Natural killer cell (primary cell): Measurements from ENCODE around the gene ETV3. TPM values are rescaled to one million over a fixed set of nuclear protein-coding genes. Genes with fewer than 3 reads are reported as not detected.

Experiments
- ATAC-seq, 3 donors: fragments of 150-1000 bp in 2 of 3; fragments of 200-7000 bp in 1 of 3; cut with Tn5 transposase; 1 replicate in 1 of 3; 2 replicates in 2 of 3; pipeline ENCODE4 v1.10.0; 2021; ENCODE audit warnings: mild to moderate bottlenecking in 2 of 3, moderate library complexity in 2 of 3
- DNase-seq, 2 donors: peaks; one replicate each; pipeline versions ENCODE4 v3.0.0 to v3.0.0-alpha.2; 2013 to 2021; ENCODE audit warnings: mixed read lengths in 1 of 2
- H3K27ac ChIP-seq: one replicate; pipeline ENCODE4 v1.5.1; 2013; ENCODE audit warnings: mild to moderate bottlenecking, low read length
- H3K27me3 ChIP-seq: one replicate; pipeline ENCODE4 v1.6.1; 2013; ENCODE audit warnings: low read length; ENCODE audit not compliant: control insufficient read depth, insufficient read depth
- H3K36me3 ChIP-seq: one replicate; pipeline ENCODE4 v1.6.1; 2013; ENCODE audit warnings: low read length; ENCODE audit not compliant: control insufficient read depth, insufficient read depth
- H3K4me1 ChIP-seq: one replicate; pipeline ENCODE4 v1.6.1; 2013; ENCODE audit warnings: low read length; ENCODE audit not compliant: control insufficient read depth, insufficient read depth
- H3K4me3 ChIP-seq: one replicate; pipeline ENCODE4 v1.5.1; 2013; ENCODE audit warnings: low read length
- H3K9me3 ChIP-seq: one replicate; pipeline ENCODE4 v1.6.1; 2013; ENCODE audit warnings: low read length; ENCODE audit not compliant: control insufficient read depth, insufficient read depth
- H3K27ac Mint-ChIP-seq, 2 donors: one replicate each; pipeline ENCODE4 v1.8.0; 2022; ENCODE audit warnings: mild to moderate bottlenecking in 2 of 2, mixed read lengths in 2 of 2, moderate library complexity in 1 of 2
- H3K27me3 Mint-ChIP-seq, 2 donors: one replicate each; pipeline ENCODE4 v1.8.0; 2022; ENCODE audit warnings: low read depth in 2 of 2, mixed read lengths in 2 of 2
- H3K36me3 Mint-ChIP-seq: one replicate; pipeline ENCODE4 v1.8.0; 2022; ENCODE audit warnings: mixed read lengths
- H3K4me1 Mint-ChIP-seq, 2 donors: one replicate each; pipeline ENCODE4 v1.8.0; 2022; ENCODE audit warnings: mixed read lengths in 2 of 2
- H3K4me3 Mint-ChIP-seq: one replicate; pipeline ENCODE4 v1.8.0; 2022; ENCODE audit warnings: mild to moderate bottlenecking, moderate library complexity, mixed read lengths
- H3K9me3 Mint-ChIP-seq, 2 donors: one replicate each; pipeline ENCODE4 v1.8.0; 2022; ENCODE audit warnings: mixed read lengths in 2 of 2
- CTCF ChIP-seq: fragments of 200-600 bp; IDR thresholded peaks from one replicate; pipeline ENCODE4 v1.8.0; 2022; ENCODE audit warnings: antibody characterized with exemption
- WGBS: methylation state at CpG from one replicate; pipeline ENCODE4 v1.1.7; 2013; ENCODE audit warnings: missing lambda C conversion rate; ENCODE audit not compliant: insufficient coverage; 5-methylcytosine and 5-hydroxymethylcytosine counted together
- intact Hi-C: fragments of 100-400 bp; cut with micrococcal nuclease; formaldehyde crosslinking; loops from one replicate; pipeline ENCODE4 v1.14.2; 2022
- total RNA-seq, 4 donors: library from RNA; stranded (reverse); fragments of 120-200 nt in 1 of 4; gene quantifications; one replicate each; pipeline versions ENCODE4 v1.2.3 to v1.2.4, GENCODE V29; 2013 to 2022

ETV3 gene
- total RNA-seq, 3 donors from 2014 or later (not counting 1 experiment from before 2014, with no cell fraction given): 58.3 to 101 (median 76.6) TPM

GRCh38 chr1:157092831-157093230 lies 45.4 kb downstream of the ETV3 start:
- Histone ChIP-seq H3K36me3 (no peaks in the 10 kb centered on the region), H3K9me3 (no peaks in the 10 kb centered on the region), H3K4me1 (peaks cover 3% of the 10 kb centered on the region), H3K4me3 (no peak overlapping the region), H3K27me3 (no peaks in the 10 kb centered on the region), H3K27ac (no peak overlapping the region)
- Mint-ChIP-seq H3K36me3 (no peaks in the 10 kb centered on the region), H3K27me3 (peaks cover 0 to 4% of the 10 kb centered on the region in 2 donors), H3K4me3 (no peak overlapping the region), H3K9me3 (no peaks in the 10 kb centered on the region), H3K27ac (no peak overlapping the region), H3K4me1 (peaks cover 0 to 7% of the 10 kb centered on the region in 2 donors)
- WGBS: 92% methylated on average over 7 of the region's 8 CpGs
- DNase-seq: no peak
- intact Hi-C loops: no loop called here
- TF ChIP-seq CTCF: no peak
- ATAC-seq: no peak

- 84% methylated on average over 3 of the region's 4 CpGs for WGBS
- ATAC-seq (no peak), DNase-seq (no peak)
- Histone ChIP-seq H3K36me3 (no peaks in the 10 kb centered on the region), H3K4me1 (peaks cover 3% of the 10 kb centered on the region), H3K4me3 (no peak overlapping the region), H3K27ac (no peak overlapping the region), H3K9me3 (no peaks in the 10 kb centered on the region), H3K27me3 (no peaks in the 10 kb centered on the region)
- Mint-ChIP-seq H3K27me3 (no peaks in the 10 kb centered on the region), H3K36me3 (no peaks in the 10 kb centered on the region), H3K27ac (no peak overlapping the region), H3K9me3 (no peaks in the 10 kb centered on the region), H3K4me3 (no peak overlapping the region), H3K4me1 (peaks cover 0 to 7% of the 10 kb centered on the region in 2 donors)
- intact Hi-C loops: no loop called here
- TF ChIP-seq CTCF: no peak
Observed at GRCh38 chr1:157091668-157092273, 46.4 kb downstream of the ETV3 start.

GRCh38 chr1:157091186-157091585 lies 47.0 kb downstream of the ETV3 start:
- H3K9me3 Mint-ChIP-seq: no peaks in the 10 kb centered on the region
- H3K4me1 Mint-ChIP-seq: peaks cover 0 to 7% of the 10 kb centered on the region in 2 donors
- H3K4me3 Mint-ChIP-seq: no peak overlapping the region
- H3K27me3 ChIP-seq: no peaks in the 10 kb centered on the region
- no peak for ATAC-seq
- no peaks in the 10 kb centered on the region for H3K36me3 Mint-ChIP-seq
- no peaks in the 10 kb centered on the region for H3K9me3 ChIP-seq
- H3K27me3 Mint-ChIP-seq: no peaks in the 10 kb centered on the region
- no peaks in the 10 kb centered on the region for H3K36me3 ChIP-seq
- DNase-seq: no peak
- peaks cover 3% of the 10 kb centered on the region for H3K4me1 ChIP-seq
- no peak overlapping the region for H3K27ac ChIP-seq
- 87% methylated on average over 4 of the region's 4 CpGs for WGBS
- no peak for TF ChIP-seq CTCF
- intact Hi-C loops: no loop called here
- H3K4me3 ChIP-seq: no peak overlapping the region
- H3K27ac Mint-ChIP-seq: no peak overlapping the region

GRCh38 chr1:157090771-157091170 lies 47.4 kb downstream of the ETV3 start:
- H3K4me1 ChIP-seq: peaks cover 3% of the 10 kb centered on the region
- no peak for TF ChIP-seq CTCF
- 74% methylated on average over 3 of the region's 3 CpGs for WGBS
- H3K27ac Mint-ChIP-seq: no peak overlapping the region
- no peak overlapping the region for H3K27ac ChIP-seq
- no peak overlapping the region for H3K4me3 ChIP-seq
- no peaks in the 10 kb centered on the region for H3K36me3 Mint-ChIP-seq
- no peak overlapping the region for H3K4me3 Mint-ChIP-seq
- H3K27me3 ChIP-seq: no peaks in the 10 kb centered on the region
- H3K36me3 ChIP-seq: no peaks in the 10 kb centered on the region
- intact Hi-C loops: loop anchor here (1.0 kb wide), 1 partner anchor 66 kb away; no protein-coding TSS in a partner anchor
- no peaks in the 10 kb centered on the region for H3K9me3 ChIP-seq
- H3K9me3 Mint-ChIP-seq: no peaks in the 10 kb centered on the region
- DNase-seq (no peak), ATAC-seq (no peak)
- H3K27me3 Mint-ChIP-seq: no peaks in the 10 kb centered on the region
- H3K4me1 Mint-ChIP-seq: peaks cover 0 to 7% of the 10 kb centered on the region in 2 donors
